ENCODE measurements around the gene CIB1.
A peak's percentile ranks its signal among the peaks of the same experiment; 100 is the strongest.
"Not testable (repeated sequence)": the region's sequence is repeated elsewhere in the genome, so short reads cannot be mapped to it uniquely, and the experiment has no call there.

CIB1 gene

DNA sequence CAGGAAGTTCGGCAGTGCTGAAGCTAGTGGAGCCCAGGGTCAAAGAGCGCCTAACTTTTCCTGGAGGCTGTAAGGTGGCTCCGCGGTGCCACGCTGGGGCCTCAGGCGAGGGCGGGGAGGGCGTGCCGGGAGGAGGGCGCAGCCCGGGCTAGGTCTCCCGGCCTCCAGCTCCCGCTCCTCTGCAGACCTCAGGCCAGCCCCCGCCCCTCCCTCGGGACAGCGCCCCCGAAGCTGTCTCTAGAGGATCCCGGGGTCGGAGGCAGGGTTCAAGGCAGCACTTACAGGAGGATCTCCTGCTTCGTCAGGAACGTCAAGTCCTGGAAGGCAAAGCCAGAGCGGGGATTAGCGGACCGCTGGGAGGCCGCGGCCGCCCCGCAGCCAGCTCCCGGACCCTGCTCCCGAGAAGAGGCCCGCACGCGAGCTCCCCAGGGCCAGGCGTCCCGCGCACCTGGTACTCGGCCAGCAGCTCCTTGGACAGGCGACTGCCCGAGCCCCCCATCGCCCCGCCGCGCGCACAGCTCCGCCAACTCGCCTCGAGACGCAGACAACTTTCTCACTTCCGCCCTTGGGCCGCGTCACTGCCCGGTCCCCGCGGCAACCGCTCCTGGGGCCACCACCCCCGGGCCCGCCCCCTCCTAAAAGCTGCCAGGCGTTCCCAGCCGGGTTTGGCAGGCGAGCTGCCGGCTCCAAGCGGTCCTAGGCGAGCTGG lies at the start of gene CIB1:
Gene CIB1, minus strand, starts transcription at position 555 of the 709 bp plus-strand sequence. Its CDS starts 56 bp downstream, at position 499.
- peak; percentile 96 for DNase-seq (ENCODE audit: low read depth)

DNA sequence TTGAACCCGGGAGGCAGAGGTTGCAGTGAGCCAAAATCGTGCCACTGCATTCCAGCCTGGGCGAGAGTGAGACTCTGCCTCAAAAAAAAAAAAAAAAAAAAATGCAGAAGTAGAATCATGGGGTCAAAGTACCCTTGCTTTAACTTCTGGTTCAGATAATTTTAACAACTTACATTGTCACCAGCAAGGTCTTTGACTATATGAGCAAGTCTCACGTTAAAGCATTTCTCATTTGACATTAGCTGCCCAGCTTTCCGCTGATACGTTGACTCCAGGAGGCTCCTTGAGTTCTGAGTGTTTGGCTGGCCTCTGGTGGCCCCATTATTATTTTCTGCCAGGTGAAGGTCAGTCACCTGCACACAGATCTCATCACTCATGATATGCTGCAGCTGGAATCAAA lies 47.9 kb upstream of the CIB1 start:
- not testable (repeated sequence) for DNase-seq (ENCODE audit: low read depth)

- not testable (repeated sequence) for DNase-seq (ENCODE audit: low read depth)
These were observed 47.0 kb upstream of the CIB1 start for GRCh38 chr15:90280743-90281142.

DNA sequence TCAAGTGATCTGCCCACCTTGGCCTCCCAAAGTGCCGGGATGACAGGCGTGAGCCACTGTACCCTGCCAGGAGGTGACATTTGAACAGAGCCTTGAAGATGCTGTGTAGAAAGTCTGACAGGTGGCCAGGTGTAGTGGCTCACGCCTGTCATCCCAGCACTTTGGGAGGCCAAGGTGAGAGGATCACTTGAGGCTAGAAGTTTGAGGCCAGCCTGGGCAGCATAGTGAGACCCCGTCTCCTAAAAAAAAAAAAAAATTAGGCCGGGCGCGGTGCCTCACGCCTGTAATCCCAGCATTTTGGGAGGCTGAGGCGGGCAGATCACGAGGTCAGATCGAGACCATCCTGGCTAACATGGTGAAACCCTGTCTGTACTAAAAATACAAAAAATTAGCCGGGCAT lies 44.7 kb upstream of the CIB1 start:
- DNase-seq (ENCODE audit: low read depth) = not testable (repeated sequence)

DNA sequence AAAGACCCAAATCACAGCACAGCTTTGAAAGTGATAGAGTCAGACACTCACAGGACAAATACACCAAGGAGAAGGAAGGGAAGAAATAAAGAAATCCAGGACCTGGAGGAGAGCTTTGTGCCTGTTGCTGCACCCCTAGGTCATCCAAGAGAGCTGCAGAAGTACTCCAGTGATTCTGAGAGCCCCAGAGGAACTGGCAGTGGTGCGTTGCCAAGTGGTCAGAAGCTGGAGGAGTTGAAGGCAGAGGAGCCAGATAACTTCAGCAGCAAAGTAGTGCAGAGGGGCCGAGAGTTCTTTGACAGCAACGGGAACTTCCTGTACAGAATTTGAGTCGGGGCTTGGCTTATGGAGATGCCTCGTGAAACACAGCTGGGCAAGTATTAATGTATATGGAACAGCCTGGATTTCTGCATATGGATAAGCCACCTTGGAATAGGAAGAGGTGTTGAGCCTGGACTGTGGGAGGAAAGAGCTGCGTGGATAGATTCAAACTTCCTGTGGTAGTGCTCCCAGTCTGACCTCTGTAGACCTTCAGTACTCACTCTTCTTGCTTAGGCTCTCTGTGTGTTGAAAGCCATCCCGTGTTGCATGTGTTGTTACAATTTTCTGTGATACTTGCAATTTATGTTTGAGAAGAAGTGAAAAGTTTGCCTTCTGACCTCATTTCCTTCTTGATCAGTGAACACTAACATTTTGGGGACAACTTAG lies 37.9 kb upstream of the CIB1 start:
- DNase-seq (ENCODE audit: low read depth) = no peak

- no peak for DNase-seq (ENCODE audit: low read depth)
These were observed 36.9 kb upstream of the CIB1 start for GRCh38 chr15:90270502-90271150.

DNA sequence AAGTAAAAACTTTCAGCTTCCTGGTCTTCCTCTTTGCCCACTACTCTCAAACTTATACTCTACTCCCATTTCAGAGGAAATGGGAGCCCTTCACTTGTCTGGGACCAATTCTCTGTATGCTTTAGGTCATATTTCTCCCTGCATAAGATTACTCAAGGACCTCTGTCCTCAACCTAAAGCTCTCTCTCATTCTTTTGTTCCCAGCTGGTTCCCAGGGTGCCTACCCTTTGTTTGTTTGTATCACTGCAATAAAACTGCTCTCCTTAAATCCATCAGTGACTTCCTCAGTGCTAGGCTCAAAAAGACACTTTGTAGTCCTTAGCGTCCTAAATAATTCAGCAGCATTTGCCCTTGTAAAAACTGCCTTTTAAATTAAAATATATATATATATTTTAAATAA lies 34.7 kb upstream of the CIB1 start:
- DNase-seq (ENCODE audit: low read depth) = no peak

- peak; percentile 7 for DNase-seq (ENCODE audit: low read depth)
These were observed 32.7 kb upstream of the CIB1 start for GRCh38 chr15:90266485-90266884.

DNA sequence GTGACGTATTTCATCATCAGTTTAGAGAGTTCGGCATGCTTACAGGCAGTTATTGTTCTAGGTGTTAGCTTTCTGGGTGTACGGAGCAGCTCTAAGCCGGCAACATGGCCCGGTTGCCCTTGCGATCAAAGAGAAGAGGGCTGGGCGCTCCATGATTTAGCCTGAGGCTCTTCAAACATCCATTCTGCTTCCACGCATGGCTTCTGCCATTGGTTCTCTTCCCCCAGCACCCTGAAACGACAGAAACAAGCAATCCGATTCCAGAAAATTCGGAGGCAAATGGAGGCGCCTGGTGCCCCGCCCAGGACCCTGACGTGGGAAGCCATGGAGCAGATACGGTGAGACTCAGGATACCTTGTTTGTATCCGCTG lies 32.3 kb upstream of the CIB1 start:
- peak; percentile 20 for DNase-seq (ENCODE audit: low read depth)

- DNase-seq (ENCODE audit: low read depth) = peak; percentile 87
These were observed 31.7 kb upstream of the CIB1 start, which contains the start of gene NGRN for GRCh38 chr15:90265271-90266060. TSS of gene NGRN (plus strand) at chr15:90265672. CDS start at chr15:90265713, 41 bp downstream.

DNA sequence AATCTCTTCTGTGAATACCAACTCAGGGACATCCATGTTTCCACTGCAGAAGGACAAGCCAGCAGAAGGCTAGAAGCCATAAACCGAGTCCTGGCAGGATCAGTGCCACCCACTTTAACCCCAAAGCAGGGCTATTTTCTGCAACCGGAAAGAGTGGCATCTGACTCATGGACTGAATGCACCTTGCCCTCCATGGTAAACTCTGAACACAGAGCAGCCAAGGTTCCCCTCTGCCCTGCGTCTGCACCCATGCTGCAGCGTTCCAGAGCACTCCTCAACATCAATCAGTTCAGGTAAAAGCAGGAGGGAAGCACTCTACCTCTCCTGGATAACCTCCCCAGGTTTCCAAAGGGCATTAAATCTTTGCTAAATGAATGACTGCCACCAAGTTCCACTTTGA lies 30.9 kb upstream of the CIB1 start:
- peak; percentile 2 for DNase-seq (ENCODE audit: low read depth)

GRCh38 chr15:90262426-90262825 lies 28.7 kb upstream of the CIB1 start:
- DNase-seq (ENCODE audit: low read depth) = no peak

GRCh38 chr15:90261811-90262210 lies 28.1 kb upstream of the CIB1 start:
- no peak for DNase-seq (ENCODE audit: low read depth)

DNA sequence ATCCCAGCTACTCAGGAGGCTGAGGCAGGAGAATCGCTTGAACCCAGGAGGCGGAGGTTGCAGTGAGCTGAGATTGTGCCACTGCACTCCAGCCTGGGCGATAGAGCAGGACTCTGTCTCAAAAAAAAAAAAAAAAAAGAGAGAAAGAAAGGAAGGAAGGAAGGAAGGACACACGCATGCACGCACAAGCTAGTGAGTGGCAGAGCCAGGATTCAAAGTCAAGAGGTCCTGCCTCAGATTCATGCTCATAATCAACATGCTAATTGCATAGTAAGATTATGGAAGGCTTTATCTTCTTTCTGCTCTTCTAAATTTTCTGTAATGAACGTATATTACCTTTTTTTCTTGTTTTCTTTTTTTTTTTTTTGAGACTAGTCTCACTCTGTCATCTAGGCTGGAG lies 27.0 kb upstream of the CIB1 start:
- DNase-seq (ENCODE audit: low read depth) = not testable (repeated sequence)

DNA sequence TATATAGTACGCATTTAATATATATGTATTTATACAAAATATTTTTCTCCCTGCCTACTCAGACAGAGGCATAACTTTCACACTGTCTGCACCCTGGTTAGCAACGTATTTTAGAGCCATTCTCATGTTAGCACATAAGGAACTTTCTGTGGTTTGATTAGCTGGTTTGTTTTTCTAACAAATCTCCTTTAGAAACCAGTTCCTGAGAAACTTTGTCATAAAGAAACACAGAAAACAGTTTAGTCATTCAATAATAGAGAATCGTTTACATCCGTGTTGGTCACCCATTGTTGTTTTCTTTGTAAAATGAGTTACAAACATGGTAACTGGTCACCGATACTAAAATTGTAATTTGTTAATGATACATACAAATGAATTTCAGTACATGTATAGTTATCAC lies 25.8 kb upstream of the CIB1 start:
- no peak for DNase-seq (ENCODE audit: low read depth)

GRCh38 chr15:90257776-90258175 lies 24.0 kb upstream of the CIB1 start:
- no peak for DNase-seq (ENCODE audit: low read depth)

DNA sequence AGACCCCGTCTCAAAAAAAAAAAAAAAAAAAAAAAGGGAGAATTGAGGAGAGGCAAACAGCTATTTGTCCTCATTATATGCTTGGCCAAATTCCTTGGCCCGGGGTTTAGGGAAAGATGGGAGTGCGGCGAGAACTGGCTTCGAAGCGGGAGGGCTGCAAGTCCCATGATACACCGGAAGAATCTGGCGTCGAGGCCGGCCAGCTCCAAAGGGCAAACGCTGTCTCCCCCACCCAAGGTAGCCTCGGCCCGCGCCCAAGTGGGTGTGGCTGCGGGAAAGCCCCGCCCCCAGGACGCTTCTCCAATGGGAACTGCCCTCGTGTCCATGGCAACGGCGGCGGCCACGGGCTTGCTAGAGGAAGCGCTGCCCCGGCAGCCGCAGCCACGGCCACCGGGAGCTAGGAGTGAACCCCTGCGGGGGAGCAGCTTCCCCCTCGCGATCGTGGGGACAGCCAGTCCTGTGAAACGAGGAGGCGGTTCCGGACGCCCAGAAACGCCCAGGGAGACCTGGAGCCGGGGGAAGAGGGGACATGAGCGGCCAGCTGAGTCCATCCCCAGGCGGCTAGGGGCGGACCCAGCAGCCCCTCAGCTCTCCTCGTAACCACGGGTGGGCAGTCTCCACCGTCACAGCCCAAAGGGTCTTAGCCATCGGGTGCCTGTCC lies 15.6 kb upstream of the CIB1 start, which contains the start of gene TTLL13:
Gene TTLL13, plus strand, starts transcription at position 354 of the 661 bp plus-strand sequence. CDS start 1,075 bp downstream, outside the sequence.
- peak; percentile 60 for DNase-seq (ENCODE audit: low read depth)

GRCh38 chr15:90248789-90249202 lies 15.1 kb upstream of the CIB1 start:
- DNase-seq (ENCODE audit: low read depth) = no peak

- DNase-seq (ENCODE audit: low read depth) = no peak
These were observed 10.3 kb upstream of the CIB1 start for GRCh38 chr15:90243943-90244639.

DNA sequence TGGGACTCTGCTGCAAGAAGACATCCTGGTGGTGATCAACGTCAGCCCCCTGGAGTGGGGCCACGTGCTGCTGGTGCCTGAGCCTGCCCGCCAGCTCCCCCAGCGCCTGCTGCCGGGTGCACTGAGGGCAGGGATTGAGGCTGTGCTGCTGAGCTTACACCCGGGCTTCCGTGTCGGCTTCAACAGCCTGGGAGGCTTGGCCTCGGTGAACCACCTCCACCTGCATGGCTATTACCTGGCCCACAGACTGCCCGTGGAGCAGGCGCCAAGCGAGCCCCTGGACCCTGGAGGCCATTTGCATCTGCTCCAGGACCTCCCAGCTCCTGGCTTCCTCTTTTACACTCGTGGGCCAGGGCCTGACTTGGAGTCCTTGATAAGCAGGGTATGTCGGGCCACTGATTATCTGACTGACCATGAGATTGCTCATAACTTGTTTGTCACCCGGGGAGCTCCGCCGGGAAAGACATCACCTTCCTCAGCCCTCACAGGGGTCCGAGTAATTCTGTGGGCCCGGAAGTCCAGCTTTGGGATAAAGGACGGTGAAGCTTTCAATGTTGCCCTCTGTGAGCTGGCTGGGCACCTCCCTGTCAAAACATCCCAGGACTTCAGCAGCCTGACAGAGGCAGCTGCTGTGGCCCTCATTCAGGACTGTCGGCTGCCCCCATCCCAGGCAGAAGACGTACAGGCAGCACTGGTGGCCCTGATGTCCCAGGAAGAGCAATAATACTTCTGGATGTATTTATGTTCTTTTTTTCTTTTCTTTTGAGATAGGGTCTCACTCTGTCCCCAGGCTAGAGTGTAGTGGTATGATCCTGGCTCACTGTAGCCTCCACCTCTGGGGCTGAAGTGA lies 7.8 kb upstream of the CIB1 start:
- no peak for DNase-seq (ENCODE audit: low read depth)

Data from activated T-helper 9 cell treated with anti-CD3 and anti-CD28 coated beads, Interleukin-2, amount 50 U/mL, for 16 hours (primary cell).